Stimulated activated CD8-positive, alpha-beta memory T cell treated with anti-CD3 and anti-CD28 coated beads, Interleukin-12 subunit alpha, Interleukin-12 subunit beta, amount 100 ng/mL, for 1 hour (primary cell): ENCODE measurements around the gene MAP3K9.
"Not testable (repeated sequence)": the region's sequence is repeated elsewhere in the genome, so short reads cannot be mapped to it uniquely, and the experiment has no call there.

Source experiments
- DNase-seq: peaks from one replicate; pipeline ENCODE4 v3.0.0-alpha.2; 2020; ENCODE audit warnings: low read depth

MAP3K9 gene

DNA sequence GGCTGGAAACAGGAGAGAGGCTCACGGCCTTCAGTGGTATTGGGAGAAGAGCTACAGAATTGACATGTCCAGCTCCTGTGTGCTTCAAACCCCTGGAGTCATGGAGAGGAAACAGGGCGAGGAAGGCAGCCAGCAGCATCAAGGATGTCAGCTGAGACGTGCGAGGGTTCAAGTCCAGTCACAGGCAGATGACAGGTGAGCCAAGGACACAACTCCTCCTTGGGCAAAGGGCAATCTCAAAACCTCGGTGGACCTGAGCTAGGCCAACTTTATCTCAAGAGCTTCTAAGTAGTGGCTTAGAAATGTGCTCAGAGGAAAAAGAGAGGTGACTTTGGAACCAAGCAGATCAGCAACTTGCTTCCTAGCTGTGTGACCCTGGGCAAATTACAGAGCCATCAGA lies 86.0 kb downstream of the MAP3K9 start:
- no peak for DNase-seq

DNA sequence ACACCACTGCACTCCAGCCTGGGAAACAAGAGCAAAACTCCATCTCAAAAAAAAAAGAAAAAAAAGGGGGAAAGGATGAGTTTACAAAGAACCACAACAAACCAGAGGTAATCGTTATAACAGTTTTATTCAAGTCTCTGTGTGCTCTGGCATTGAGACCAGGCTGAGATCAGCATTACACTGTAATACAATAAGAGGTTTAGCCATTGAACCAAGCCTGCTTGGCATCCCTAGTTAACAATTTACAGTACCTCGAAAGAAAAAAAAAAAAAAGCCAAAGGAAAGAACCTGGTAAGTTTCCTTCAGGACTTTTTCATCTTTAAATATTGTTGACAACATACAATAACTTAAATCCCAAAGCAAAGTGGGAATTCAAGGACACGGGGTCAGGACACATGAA lies 86.9 kb downstream of the MAP3K9 start:
- DNase-seq: no peak

DNA sequence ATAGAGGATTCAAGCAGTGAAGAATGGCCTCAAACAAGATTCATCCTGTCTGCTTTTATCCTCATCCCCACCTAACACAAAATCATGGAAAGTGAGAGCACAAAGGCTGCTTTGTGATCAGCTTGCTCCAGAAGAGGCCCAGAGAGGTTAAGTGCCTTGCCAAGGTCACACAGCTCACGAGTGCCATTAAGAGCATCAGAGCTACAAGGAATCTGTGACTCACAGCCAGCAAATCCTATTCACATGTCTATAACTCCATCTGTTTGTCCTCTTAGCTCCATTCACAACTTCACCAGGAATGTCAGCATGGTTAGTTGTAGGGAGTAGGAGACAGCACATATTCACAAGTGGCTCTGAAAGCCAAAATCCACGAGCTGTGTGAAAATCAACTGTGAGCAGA lies 87.8 kb downstream of the MAP3K9 start:
- no peak for DNase-seq

DNA sequence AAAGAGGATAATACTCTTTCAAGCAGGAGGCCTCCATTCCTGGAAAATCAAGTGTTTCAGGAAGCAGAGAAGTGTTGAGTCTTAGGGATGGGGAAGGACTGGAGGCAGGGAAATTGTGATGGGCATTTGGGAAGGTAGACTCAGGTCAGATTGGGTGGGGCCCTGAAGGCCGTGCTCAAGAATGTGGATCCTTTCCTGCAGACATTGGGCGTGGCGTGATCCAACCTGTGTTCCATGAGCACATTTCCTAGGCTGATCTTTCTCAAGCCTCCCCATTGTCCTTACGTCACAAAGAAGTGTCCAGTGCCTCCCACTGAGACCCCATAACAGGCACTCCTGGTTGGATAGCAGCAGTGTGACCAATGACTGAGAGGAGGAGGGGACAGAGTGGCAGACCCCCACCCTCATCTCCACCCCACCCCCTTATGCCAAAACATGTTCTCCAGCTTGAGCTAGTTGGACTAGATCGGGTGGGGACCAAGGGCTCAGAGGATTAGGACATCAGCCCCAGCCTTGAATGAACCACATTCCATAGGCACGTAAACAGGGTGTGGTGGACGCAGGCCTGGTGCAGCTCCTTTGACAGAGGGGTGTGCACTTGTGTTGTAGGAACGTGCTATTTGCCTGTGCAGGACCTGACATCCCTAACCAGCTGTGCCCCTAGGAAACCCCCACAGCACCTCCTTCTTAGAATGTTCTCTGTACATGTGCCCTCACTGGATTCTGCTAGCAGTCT lies 90.8 kb downstream of the MAP3K9 start:
- DNase-seq: no peak

DNA sequence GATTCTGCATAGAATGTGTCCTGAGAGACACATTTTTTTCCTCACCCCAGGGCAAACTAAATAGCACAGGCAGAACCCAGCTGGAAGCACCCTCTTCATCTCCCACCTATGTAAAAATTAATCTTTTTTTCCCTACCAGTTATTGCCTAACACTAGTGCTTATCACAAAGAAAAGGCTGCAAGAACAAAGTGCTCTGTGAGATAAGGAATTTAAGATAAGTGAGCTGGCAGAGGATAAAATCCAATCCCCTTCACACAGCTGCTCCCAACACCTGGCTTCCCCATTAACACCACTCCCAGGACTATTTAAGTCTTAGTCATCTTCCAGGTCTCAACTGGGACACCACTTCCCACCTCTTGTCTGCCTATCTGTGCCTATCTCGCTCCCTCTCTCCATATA lies 92.4 kb downstream of the MAP3K9 start:
- no peak for DNase-seq

DNA sequence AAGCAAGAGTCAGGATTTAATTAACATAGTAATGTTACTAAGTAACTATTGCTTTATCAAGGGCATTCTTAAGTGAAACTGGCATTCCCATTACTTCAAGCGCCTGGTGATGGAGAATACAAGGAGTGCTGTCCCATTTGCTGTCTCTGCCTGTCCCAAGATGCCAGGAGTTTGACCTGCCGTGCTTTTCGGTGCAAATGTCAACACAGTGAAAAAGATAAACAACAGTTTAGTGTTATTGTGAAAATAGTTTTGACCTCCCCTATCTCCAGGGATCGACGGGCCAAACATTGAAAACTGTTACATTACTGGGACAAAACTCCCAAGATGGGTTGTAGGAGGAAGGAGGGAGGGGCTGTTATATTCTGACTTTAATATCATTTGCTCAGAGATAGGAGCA lies 92.8 kb downstream of the MAP3K9 start:
- no peak for DNase-seq

DNA sequence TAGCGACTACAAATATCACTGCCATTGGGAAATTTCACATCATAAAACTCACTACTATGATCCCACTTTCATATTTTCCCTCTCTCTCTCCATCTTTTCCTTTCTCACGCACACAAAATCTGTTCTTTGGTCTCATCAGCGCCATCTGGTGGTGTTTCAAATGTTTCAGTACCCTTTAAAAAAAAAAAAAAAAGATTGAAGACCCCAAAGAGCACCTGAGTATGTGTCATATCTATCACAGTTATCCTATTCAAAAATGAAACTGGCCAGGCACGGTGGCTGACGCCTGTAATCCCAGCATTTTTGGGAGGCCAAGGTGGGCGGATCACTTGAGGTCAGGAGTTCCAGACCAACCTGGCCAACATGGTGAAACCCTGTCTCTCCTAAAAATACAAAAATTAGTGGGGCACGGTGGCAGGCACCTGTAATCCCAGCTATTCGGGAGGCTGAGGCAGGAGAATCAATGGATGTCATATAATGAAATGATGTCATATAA lies 95.2 kb downstream of the MAP3K9 start:
- DNase-seq: peak; percentile 48

DNA sequence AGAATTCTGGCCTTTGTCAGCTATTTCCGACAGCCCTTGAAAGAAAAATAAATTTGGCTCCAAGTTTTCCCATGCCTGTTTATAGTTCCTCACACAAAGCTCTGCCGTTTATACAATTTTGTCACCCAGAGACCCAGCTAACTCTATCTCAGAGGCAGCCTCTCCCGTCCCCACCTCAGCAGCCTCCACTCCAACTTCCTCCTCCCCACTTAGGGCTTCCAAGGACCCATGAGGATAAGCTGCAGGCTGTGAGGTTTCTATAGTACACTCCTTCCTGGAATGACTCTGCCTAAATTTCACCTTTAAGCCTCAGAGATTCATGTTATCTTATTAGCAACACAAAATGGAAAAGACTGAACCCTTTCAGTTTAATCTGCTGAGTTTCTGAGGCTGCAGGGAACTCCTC lies 95.8 kb downstream of the MAP3K9 start:
- DNase-seq: no peak

DNA sequence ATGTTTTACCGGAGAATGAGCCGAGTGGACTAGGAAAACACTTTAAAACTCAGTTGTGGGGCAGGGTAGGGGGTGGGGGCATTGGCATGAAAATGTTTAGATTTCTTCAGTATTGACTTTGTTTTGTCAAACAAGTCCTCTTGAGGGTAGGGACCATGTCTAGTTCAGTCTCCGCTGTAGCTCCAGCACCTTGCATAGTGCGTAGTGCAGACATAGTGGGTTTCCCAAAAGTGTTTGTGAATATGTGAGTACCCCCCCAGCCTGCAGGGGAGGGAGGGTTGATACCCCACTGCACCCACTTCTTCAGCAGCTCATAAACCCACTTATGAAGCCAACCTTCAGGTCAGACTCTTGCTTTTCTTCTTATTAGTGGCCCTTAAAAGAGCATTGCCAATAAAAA lies 96.2 kb downstream of the MAP3K9 start:
- DNase-seq: no peak

DNA sequence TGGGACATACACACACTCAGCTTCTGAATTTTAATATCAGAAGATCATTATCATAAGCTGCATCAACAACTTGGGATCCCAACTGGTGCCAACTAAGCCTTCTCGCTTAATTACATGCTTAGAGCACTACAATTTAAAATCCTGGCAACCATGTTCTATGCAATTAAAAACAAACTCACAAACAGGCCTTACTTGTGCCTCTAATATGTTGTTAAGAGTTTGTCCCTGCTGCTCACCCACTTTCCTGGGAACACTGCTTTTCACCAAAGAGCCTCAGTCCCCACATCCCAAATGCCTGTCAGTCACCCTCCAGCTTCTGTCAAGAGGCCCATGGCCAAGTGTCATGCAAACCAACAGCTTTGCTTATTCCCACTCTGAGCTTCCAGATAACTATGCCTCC lies 97.9 kb downstream of the MAP3K9 start:
- no peak for DNase-seq

DNA sequence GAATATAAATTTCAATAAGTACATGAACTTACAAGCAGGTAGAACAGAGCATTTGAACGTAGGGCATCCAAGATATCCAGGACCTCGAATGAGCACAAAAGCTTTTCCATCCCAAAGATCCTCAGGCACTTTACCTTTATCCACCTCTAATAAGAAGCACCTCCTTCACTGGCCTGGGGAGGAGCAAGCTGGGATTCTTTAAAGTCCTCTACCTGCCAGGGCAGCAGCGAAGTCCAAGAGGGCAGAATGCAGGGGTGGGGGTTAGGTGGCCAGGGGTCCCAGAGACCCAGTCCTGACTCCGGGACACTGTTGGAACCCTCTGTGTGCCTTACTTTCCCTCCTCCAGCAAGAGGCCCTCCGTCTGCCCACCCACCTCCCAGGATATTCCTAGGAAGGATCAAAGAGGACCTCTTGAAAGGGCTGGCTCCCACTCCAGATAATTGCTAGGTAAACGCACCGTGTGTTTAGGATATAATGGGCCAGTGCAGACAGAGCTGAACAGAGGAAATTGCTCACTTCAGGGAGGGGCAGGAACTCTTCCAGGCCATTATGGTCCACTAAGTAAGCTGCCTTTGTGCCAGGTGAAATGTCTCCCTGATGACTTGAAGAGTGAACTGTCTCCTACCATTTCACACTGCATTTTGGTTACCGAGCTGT lies 99.5 kb downstream of the MAP3K9 start:
- DNase-seq: no peak

DNA sequence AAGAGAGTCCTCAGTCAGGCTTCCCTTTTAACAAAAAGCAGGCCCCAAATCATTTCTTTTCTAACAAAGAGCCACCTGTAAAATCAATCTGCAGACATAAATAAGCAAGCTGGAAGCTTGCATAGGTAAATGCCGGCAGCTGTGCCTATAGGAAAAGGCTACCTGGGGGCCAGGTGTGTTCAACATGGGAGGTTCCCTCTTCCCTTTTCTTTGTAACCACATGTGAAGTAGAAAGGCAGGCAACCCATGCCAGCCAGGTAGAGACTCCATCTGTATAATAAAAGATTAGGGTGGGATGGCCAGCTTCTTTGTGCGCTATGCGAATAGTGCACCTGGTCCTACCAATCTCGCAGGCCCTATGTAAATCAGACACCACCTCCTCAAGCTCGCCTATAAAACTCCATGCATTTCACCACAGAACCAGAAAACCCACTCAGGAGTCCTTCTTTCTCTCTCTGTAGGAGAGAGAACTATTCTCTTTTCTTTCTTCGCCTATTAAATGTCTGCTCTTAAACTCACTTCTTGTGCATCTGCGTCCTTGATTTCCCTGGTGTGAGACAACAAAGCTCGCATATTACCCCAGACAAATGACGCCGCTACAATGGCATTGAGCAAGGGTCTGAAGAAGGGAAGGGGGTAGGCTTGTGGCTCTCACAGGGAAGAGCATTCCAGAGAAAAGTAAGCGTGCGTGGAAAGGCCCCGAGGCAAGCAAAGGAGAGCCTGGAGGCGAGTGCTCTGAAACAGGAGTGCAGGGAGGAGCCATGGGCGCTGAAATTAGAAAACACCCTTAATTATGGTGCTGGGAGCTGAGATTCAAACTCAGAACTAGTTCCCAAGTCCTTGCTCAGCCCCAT lies 100.4 kb downstream of the MAP3K9 start:
- no peak for DNase-seq

DNA sequence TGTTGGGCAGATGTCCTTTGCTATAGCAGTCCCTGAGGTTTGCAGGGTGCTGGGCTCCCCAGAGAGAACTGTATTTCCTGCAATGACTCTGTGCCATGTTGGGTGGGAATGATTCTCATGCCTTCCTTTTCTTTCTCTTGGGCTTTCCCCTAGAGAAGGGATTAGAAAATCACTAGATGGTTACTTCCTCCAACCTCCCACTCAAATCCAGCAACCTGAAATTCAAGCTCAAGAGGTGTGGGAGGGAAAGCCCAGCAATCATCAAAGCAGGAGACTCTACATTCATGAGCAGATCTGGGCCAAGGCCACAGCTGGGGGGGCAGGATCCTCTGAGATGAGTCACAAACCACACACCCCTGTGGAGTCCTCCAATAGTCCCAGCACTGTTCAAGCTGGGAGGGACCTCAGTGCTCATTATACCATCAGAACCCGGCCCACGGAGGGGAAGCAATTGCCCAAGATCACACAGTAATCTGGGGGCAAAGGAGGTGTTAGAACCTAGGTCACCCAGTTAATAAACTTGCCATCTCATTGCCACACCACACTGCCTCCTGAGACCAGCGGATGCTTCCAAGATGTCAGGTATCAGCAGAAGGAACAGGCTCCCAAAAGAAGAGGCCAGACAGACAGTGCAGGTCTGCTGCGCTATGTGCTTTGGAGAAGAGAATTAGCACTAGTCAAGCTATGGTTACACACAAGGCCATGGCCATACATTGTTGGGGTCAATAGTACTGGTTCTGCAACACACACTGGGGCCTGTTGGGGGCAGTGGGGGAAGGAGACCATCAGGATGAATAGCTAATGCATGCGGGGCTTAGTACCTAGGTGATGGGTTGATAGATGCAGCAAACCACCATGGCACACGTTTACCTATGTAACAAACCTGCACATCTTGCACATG lies 101.9 kb downstream of the MAP3K9 start:
- no peak for DNase-seq

DNA sequence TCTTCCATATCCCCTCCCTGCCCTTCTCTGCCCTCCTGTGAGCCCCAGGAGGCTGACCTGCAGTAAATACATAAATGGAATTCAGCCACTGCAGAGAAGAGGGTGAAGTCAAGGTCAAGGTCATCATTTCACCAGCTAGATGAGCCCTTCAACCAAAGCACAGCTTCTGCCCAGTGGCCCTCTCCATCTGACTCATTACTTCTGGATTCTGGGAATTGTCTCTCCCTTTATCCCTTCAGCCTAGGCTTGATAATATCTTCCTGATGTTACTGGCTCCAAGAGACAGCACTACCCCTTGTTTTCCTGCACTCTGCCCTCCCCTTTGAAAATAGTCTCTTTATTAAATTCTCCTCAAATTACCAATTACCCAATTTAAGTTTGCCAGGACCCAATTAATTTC lies 103.1 kb downstream of the MAP3K9 start:
- DNase-seq: no peak

DNA sequence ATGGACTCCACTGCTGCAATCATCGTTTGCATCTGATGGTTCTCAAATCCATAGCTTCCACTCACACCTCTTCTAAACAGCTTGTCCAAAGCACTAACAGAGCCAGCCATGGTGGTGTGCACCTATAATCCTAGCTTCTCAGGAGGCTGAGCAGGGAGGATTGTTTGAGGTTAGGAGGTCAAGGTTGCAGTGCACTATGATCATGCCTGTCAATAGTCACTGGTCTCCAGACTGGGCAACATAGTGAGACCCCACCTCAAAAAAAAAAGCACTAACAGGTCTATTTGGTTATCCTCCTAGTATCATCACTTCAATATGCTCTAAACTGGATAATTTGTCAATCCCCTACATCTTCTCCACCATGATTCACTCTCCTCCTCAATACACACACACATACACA lies 104.4 kb downstream of the MAP3K9 start:
- DNase-seq: no peak

DNA sequence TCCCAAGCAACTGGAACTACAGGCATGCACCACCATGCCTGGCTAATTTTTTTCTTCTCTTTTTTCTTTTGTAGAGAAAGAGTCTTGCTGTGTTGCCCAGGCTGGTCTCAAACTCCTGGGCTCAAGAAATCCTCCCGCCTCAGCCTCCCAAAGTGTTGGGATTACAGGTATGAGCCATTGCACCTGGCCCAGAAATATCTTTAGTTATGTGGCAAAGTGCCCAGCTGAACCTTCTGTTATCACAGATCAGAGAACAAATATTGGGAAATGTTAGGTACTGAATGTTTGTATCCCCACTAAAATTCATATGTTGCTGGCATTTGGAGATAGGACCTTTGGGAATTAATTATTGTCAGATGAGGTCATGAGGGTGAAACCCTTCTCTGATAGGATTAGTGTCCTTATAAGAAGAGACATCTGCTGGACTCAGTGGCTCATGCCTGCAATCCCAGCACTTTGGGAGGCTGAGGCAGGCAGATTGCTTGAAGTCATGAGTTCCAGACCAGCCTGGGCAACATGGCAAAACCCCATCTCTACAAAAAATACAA lies 105.6 kb downstream of the MAP3K9 start:
- not testable (repeated sequence) for DNase-seq

DNA sequence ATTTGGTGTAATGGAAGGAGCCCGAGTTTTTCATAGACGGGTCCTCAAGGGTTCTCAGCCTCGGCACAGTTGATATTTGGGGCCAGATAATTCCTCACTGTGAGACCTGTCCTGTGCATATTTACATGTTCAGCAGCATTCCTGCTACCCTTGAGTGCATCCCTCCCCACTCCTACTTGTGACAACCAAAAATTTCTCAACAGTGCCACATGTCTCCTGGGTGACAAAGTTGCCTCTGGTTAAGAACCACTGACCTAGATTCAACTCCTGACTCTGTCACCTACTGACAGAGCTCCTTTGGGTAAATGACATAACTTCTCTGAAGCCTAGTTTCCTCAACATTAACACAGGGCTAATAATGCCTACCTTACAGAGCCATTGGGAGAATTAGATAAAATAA lies 107.2 kb downstream of the MAP3K9 start:
- DNase-seq: no peak

DNA sequence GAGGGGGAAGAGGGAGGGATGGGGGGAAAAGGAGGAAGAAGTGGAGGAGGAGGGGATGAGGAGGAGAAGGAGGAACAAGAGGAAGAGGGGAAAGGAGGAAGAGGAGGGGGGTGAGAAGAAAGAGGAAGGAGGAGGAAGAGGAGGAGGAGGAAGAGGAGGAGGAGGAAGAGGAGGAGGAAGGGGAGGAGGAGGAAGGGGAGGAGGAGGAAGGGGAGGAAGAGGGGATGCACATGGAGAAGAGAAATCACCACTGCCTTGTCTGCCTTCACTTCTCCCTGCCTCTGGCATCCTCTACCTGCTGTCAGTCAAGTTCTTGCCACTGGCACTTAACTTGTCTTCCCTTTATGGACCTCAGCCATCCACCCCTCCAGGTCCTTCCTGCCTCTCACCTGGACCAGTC lies 107.7 kb downstream of the MAP3K9 start:
- DNase-seq: no peak

DNA sequence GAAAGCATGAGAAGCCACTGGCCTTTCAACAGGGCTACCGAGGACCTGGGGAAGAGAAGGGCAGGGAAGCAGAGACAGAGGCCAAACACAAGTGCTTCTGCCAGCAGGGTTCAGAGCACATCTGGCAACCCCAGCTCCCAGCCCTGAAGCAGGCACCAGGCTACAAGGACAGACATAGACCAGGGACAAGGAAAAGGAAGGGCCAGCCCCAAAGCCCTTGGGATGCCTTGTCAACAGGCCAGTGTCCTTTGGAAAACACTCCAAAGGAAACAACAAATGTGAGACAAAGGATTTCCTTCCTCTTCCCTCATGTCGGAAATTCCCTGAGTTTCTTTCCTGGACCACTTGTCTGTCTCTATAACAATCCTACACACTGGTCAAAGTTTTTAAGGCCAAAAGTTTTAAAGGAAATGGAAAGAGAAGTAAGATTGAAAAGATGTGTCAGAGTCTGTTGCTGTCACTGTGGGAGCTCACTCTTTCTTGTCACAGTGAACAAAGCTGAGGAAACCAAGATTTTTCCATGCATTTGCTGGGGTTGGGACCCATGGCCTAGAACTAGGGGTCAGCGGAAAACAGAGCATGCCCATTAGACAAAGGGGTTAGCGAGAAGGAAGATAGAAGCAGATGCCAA lies 108.2 kb downstream of the MAP3K9 start:
- no peak for DNase-seq

DNA sequence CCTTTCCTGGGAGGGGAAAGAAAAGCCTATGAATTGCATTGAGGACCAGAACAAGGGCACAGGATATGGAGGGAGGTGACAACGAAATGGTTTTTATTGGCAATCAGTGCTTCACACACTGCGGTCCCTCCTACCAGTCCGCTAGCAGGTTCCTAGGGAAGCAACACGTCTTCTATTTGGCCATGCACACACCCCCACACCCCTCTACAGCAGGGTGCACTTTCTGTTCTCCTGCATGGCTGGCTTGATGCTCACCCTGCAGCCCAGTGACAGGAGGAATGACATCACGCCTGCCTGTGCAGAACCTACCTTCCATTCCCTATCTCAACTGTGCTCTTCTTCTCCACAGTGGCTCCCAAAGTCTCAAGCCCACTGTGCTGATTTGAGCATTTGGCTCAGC lies 109.7 kb downstream of the MAP3K9 start:
- no peak for DNase-seq

DNA sequence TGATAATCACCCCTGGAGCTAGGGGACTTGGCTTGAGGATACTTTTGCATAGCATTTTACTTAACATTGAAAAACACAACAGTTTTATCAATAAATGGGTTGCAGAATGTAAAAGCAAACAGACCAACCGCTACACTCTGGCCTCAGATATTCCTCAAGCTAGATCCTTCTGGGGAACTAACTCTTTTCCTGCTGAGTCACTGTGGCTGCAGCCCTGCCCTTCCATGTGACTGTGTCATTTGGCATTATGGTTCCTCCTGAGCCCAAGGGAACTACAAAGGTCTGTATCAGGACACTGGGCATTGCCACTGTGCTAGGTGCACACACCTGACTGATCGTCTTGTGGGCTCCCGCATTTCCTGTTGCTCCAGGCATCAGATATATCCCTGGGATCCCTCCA lies 111.0 kb downstream of the MAP3K9 start:
- no peak for DNase-seq
